GM23338 (cell line): Measurements from ENCODE around the gene MYO1D. TPM values are rescaled to one million over a fixed set of nuclear protein-coding genes. Genes with fewer than 3 reads are reported as not detected.

Experiments used
- ATAC-seq: fragments of 200-7000 bp; cut with Tn5 transposase; 3 replicates; pipeline ENCODE4 v1.9.1; 2020
- DNase-seq: peaks from one replicate; pipeline ENCODE4 v3.0.0-alpha.2; 2015; ENCODE audit warnings: low spot score
- H2AFZ ChIP-seq: fragments of 200-600 bp; sonication (generic); 2 replicates; pipeline ENCODE4 v1.8.0; 2016; ENCODE audit warnings: antibody characterized with exemption, mild to moderate bottlenecking, moderate library complexity
- H3F3A ChIP-seq: fragments of 200-600 bp; sonication (generic); replicated peaks from 2 replicates; pipeline ENCODE4 v1.8.0; 2017; ENCODE audit warnings: antibody characterized with exemption, mixed run types, low read depth
- H3K27ac ChIP-seq: fragments of 200-600 bp; sonication (generic); 2 replicates; pipeline ENCODE4 v1.6.1; 2016; ENCODE audit warnings: low read depth
- H3K27me3 ChIP-seq: fragments of 200-600 bp; sonication (generic); 2 replicates; pipeline ENCODE4 v1.8.0; 2016; ENCODE audit warnings: mild to moderate bottlenecking, mixed run types, moderate library complexity; ENCODE audit not compliant: insufficient read depth
- H3K36me3 ChIP-seq: fragments of 200-600 bp; sonication (generic); 2 replicates; pipeline ENCODE4 v1.8.0; 2016; ENCODE audit warnings: mild to moderate bottlenecking; ENCODE audit not compliant: insufficient read depth
- H3K4me1 ChIP-seq: fragments of 200-600 bp; sonication (generic); 2 replicates; pipeline ENCODE4 v1.8.0; 2016; ENCODE audit warnings: mild to moderate bottlenecking, moderate library complexity; ENCODE audit not compliant: insufficient read depth
- H3K4me2 ChIP-seq: fragments of 200-600 bp; sonication (generic); 2 replicates; pipeline ENCODE4 v1.7.1; 2017; ENCODE audit warnings: mixed run types
- H3K4me3 ChIP-seq: fragments of 200-600 bp; sonication (generic); 2 replicates; pipeline ENCODE4 v1.6.1; 2016; ENCODE audit warnings: mixed run types
- H3K79me2 ChIP-seq: fragments of 200-600 bp; sonication (generic); replicated peaks from 2 replicates; pipeline ENCODE4 v1.8.0; 2017; ENCODE audit warnings: mild to moderate bottlenecking; ENCODE audit not compliant: insufficient read depth
- H3K9me2 ChIP-seq: fragments of 200-600 bp; sonication (generic); 2 replicates; pipeline ENCODE4 v1.8.0; 2017; ENCODE audit not compliant: insufficient read depth
- H4K20me1 ChIP-seq: fragments of 200-600 bp; sonication (generic); replicated peaks from 2 replicates; pipeline ENCODE4 v1.8.0; 2017; ENCODE audit warnings: mild to moderate bottlenecking; ENCODE audit not compliant: insufficient read depth
- H3K27ac Mint-ChIP-seq: 2 replicates; pipeline ENCODE4 v1.8.0; 2020; ENCODE audit warnings: inconsistent platforms, mild to moderate bottlenecking, moderate library complexity, mixed read lengths
- H3K27me3 Mint-ChIP-seq: 3 replicates; pipeline ENCODE4 v1.8.0; 2022; ENCODE audit warnings: low read depth, mild to moderate bottlenecking, moderate library complexity, mixed read lengths, inconsistent platforms; ENCODE audit not compliant: insufficient read depth, poor library complexity
- H3K36me3 Mint-ChIP-seq: 3 replicates; pipeline ENCODE4 v1.8.0; 2021; ENCODE audit warnings: low read depth, mild to moderate bottlenecking, inconsistent platforms, moderate library complexity, mixed read lengths
- H3K4me1 Mint-ChIP-seq: 3 replicates; pipeline ENCODE4 v1.8.0; 2020; ENCODE audit warnings: mild to moderate bottlenecking, inconsistent platforms, mixed read lengths
- H3K4me3 Mint-ChIP-seq: 3 replicates; pipeline ENCODE4 v1.8.0; 2021; ENCODE audit warnings: moderate library complexity, mild to moderate bottlenecking, inconsistent platforms, mixed read lengths
- H3K9me3 Mint-ChIP-seq: 3 replicates; pipeline ENCODE4 v1.8.0; 2020; ENCODE audit warnings: moderate library complexity, mild to moderate bottlenecking, inconsistent platforms, mixed read lengths
- CTCF ChIP-seq, 2 experiments: fragments of 200-600 bp in 1 of 2; sonication (generic) in 1 of 2; conservative IDR thresholded peaks; 2 replicates each; pipeline versions ENCODE4 v1.5.1 to v1.6.1; 2016 to 2017; ENCODE audit warnings: antibody characterized with exemption in 2 of 2, low read depth in 2 of 2, mild to moderate bottlenecking in 2 of 2, moderate library complexity in 1 of 2
- EZH2phosphoT487 ChIP-seq: fragments of 200-600 bp; sonication (generic); IDR thresholded peaks from one replicate; pipeline ENCODE4 v1.8.1; 2018; ENCODE audit warnings: antibody characterized with exemption; ENCODE audit not compliant: unreplicated experiment
- JUNB ChIP-seq: IDR thresholded peaks from one replicate; pipeline ENCODE4 v1.6.1; 2016; ENCODE audit warnings: antibody characterized with exemption; ENCODE audit not compliant: unreplicated experiment
- NANOG ChIP-seq: IDR thresholded peaks from 2 replicates; pipeline ENCODE4 v1.6.1; 2016; ENCODE audit warnings: antibody characterized with exemption, borderline replicate concordance
- POLR2AphosphoS5 ChIP-seq: IDR thresholded peaks from 2 replicates; pipeline ENCODE4 v1.6.1; 2016; ENCODE audit warnings: antibody characterized with exemption, low read depth
- ZNF114 ChIP-seq: fragments of 250-450 bp; sonication (Bioruptor Pico); IDR thresholded peaks from 2 replicates; pipeline ENCODE4 v1.5.0; 2020; ENCODE audit warnings: mild to moderate bottlenecking, moderate library complexity
- ZNF462 ChIP-seq: fragments of 250-450 bp; sonication (Bioruptor Pico); IDR thresholded peaks from 2 replicates; pipeline ENCODE4 v1.5.0; 2020; ENCODE audit warnings: mild to moderate bottlenecking, moderate library complexity
- polyA plus RNA-seq: library from polyadenylated mRNA; unstranded; fragments of >200 nt; fragmentation: Nextera tagmentation; extraction: Ambion mirVana; gene quantifications from 2 replicates; pipeline ENCODE4 v1.2.1, GENCODE V29; 2016
- total RNA-seq: library from RNA; depleted of rRNA; stranded (reverse); fragments of >200 nt; shearing (Covaris generic); gene quantifications from 2 replicates; pipeline ENCODE4 v1.2.3, GENCODE V29; 2014
- TF ChIP-seq, protein P1 (sequence below): IDR thresholded peaks from 2 replicates; pipeline ENCODE4 v1.6.1; 2016; ENCODE audit warnings: antibody characterized with exemption

The MYO1D gene
- total and polyA plus RNA-seq, 2 experiments from 2014 or later, result 8.6 to 28.6 TPM

- no peak for TF ChIP-seq ZNF462
Observed at GRCh38 chr17:32467949-32468348, 409.0 kb downstream of the MYO1D start (continued).

- Histone ChIP-seq H3K4me2 (no peak overlapping the region), H3K27me3 (no peaks in the 10 kb centered on the region), H3K4me1 (no peaks in the 10 kb centered on the region), H2AFZ (no peak overlapping the region), H3K27ac (no peak overlapping the region), H3F3A (peaks cover 14% of the 10 kb centered on the region), H3K79me2 (peaks cover 74% of the 10 kb centered on the region), H3K36me3 (peaks cover 56% of the 10 kb centered on the region), H4K20me1 (peaks cover 48% of the 10 kb centered on the region), H3K9me2 (no peaks in the 10 kb centered on the region), H3K4me3 (no peak overlapping the region)
- DNase-seq, result no peak
- Mint-ChIP-seq H3K36me3 (peaks cover 87% of the 10 kb centered on the region), H3K9me3 (no peaks in the 10 kb centered on the region), H3K4me1 (peaks cover 3% of the 10 kb centered on the region; the same call in 1 of the 3 replicates), H3K4me3 (no peak overlapping the region), H3K27ac (no peak overlapping the region), H3K27me3 (no peaks in the 10 kb centered on the region)
- no peak for ATAC-seq
- no peak for TF ChIP-seq JUNB
- TF ChIP-seq EZH2phosphoT487, result no peak
- TF ChIP-seq, protein P1, sequence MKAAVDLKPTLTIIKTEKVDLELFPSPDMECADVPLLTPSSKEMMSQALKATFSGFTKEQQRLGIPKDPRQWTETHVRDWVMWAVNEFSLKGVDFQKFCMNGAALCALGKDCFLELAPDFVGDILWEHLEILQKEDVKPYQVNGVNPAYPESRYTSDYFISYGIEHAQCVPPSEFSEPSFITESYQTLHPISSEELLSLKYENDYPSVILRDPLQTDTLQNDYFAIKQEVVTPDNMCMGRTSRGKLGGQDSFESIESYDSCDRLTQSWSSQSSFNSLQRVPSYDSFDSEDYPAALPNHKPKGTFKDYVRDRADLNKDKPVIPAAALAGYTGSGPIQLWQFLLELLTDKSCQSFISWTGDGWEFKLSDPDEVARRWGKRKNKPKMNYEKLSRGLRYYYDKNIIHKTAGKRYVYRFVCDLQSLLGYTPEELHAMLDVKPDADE, result no peak
- TF ChIP-seq ZNF114 (CRISPR knock-in tag), result no peak
- TF ChIP-seq NANOG, result no peak
- TF ChIP-seq POLR2AphosphoS5, result no peak
- no peak for TF ChIP-seq CTCF (conservative IDR thresholded peaks at IDR 0.05; ENCODE audit: low read depth in 2 of 2)
Observed at GRCh38 chr17:32464374-32464773, 412.6 kb downstream of the MYO1D start.
